GM12873 (cell line): Measurements from ENCODE around the gene RPRML.

Experiments
- TF ChIP-seq, protein P1 (sequence below): IDR thresholded peaks from 2 replicates; pipeline ENCODE4 v1.5.1; 2012; ENCODE audit warnings: low read depth, mild to moderate bottlenecking, moderate library complexity, low read length, control low read depth; ENCODE audit not compliant: insufficient read depth; ENCODE audit errors: missing control alignments

RPRML gene

DNA sequence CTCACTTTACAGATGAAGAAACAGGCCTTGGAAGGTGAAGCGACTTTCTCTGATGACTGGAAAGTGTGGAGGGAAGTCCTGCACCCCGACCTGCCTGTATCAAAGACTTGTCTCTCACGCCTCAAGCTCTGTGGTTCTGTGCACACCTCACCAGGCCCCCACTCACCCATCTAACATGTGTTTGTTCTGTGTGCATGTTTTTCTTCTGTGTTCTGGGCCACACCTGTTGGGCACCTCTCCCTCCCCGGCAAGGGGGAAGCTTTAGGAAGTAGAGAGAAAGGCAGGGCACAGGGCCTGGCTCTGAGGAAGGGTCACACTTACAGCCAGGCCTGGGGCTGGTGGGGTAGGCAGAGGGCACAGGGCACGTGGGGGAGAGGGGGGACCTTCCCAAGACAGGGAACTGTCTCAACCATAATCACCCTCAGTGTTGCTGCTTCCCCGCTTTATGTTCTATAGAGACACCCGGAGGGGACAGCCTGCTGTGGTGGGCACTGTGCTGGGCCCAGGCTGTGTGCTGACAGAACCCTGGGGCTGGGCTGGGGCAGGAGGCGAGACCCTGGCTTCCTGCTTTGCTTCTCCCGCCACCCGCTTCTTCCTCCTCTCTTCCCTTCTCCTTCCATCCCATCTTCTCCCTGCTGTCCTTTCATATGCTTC lies 7.3 kb downstream of the RPRML start:
- TF ChIP-seq, protein P1, sequence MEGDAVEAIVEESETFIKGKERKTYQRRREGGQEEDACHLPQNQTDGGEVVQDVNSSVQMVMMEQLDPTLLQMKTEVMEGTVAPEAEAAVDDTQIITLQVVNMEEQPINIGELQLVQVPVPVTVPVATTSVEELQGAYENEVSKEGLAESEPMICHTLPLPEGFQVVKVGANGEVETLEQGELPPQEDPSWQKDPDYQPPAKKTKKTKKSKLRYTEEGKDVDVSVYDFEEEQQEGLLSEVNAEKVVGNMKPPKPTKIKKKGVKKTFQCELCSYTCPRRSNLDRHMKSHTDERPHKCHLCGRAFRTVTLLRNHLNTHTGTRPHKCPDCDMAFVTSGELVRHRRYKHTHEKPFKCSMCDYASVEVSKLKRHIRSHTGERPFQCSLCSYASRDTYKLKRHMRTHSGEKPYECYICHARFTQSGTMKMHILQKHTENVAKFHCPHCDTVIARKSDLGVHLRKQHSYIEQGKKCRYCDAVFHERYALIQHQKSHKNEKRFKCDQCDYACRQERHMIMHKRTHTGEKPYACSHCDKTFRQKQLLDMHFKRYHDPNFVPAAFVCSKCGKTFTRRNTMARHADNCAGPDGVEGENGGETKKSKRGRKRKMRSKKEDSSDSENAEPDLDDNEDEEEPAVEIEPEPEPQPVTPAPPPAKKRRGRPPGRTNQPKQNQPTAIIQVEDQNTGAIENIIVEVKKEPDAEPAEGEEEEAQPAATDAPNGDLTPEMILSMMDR: no peak

DNA sequence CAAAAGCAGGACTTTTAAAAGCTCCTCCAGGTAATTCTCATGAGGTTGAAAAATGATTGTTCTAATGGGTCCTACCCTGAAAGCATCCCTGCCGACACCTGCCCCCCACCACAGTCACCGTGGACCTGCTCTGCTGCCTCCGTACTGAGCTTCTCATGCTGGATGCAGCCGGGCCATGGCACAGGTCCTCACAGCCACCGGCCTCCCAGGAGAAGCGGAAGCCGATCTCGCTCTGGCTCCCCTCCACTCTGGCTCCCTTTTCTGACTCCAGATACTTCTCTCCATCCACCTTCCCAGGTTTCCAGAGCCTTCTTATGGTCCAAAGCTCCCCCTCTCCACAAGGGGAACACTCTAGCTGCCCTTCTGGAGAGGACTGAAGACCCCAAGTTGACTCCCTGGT lies 10.2 kb downstream of the RPRML start:
- TF ChIP-seq, protein P1: no peak

DNA sequence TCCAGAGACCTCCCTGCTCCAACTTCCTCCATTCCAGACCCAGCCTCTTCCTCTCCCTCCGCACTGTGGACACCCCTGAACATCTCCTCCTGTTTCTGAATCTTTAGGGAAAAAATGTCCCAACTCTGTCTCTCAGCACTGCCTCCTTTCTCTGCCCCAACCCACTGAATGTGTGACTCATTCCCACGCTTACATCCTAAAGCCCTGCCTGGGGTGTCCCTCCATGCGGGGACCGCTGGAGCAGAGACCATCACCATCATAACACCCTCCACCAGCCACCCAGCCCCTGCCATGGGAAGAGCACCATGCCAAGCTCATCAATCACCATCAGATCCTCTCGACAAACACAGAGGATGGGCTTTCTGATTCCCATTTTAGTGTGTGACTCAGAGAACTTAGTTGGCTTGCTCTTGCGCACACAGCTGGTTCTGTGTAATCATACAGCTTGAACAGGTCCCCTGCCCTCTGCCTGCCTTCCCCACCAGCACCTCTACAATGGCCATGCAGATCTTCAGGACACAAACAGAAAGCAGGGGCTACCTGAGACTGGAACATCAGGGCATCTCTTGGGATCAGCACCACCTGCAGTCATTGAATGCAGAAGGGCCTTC lies 10.7 kb downstream of the RPRML start:
- TF ChIP-seq, protein P1: no peak

DNA sequence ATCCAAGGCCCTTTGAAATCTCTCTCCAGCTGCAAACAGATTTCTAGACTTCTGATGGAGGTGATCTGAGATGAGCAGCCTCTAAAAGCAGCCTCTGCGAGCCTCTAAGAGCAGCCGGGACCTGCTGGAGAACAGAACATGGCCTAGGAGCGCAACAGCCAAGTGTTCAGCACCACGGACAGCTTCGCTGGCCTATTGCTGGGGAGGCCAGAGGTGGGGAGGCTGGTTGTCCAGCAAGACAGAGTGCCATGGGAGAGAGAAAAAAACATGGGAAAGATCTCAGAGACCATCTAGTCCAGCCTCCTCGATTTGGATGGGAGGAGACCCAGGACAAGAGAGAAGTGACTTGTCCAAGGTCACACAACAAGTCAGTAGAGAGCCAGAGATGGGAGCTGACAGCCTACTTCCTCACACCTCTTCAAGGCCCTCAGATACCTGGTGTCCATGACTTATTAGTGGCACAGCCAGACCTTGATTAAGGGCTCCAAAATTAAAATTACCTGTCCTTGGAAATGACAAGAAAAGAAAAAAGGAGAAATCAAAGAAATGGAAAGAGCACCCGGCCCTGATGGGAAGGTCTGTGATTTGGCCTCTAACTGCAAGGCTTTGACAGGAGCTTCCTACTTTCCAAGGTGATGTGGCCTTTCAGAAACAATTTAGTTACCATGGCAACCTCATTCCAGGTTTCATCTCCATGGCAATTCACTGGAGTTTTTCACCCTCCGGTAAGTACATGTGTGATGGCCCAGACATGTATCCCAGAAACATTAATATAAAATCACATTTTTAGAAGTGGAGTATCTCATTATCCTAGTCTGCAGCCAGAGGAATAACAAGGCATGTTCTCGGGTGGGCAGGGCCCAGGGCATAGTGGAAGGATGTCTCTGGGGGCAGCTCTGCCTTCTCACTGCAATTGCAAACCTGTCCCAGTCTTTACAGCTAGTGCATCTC lies 14.5 kb downstream of the RPRML start:
- TF ChIP-seq, protein P1: no peak

DNA sequence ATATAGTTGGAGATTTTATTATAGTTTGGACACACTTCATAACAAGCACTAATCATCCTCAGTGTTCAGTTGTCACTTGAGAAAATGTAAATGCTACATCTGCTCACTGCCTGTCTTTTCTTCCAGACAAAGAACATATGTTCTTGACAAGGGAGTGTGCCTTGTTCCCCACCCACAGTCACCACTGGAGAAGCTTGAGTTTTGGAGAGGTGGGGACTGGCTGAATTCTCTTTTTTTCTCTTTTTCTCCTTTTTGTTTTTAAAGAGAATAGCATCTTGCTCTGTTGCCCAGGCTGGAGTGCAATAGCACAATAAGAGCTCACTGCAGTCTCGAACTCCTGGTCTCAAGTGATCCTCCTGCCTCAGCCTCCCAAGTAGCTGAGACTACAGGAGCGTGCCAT lies 15.5 kb downstream of the RPRML start:
- TF ChIP-seq, protein P1: no peak

DNA sequence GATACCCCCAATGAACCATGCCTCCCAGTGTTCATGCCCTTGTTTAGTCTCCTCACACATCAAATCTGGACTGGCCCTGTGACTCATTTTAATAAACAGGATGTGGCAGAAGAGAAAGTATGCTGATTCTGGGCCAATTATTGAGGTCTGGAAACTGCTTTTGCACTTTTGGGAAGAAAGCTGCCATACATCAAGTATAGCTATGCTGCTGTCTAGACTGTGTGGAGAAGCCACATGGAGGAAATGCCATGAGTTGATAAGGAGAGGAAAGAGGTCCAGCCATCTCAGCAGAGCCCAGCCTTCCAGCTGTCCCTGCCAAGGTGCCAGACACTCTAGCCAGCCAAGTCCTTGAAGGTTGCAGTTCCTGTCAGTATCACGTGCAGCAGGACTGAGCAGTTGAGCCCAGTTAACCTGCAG lies 16.7 kb downstream of the RPRML start:
- TF ChIP-seq, protein P1: no peak

DNA sequence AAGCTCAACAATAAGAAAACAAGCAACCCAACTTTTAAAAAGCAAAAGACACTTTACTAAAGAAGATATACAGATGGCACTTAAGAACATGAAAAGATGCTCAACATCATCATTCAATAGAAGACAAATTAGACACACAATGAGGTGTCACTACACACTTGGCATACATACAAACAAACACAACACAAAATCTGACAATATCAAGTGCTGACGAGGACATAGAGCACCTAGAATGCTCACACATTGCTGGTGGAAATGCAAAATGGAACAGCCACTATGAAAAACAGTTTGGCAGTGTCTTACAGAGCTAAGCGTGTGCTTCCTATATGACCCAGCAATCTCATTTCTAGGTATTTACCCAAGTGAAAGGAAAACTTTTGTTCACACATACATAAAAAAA lies 18.9 kb downstream of the RPRML start:
- TF ChIP-seq, protein P1: no peak
